BJ (cell line): Measurements from ENCODE around the gene RBM4B. TPM values are rescaled to one million over a fixed set of nuclear protein-coding genes. Genes with fewer than 3 reads are reported as not detected.

Source experiments
- CTCF ChIA-PET: fragments of 350-600 bp; formaldehyde crosslinking; extraction: SDS; loops from one replicate; lab custom pipeline; 2021; ENCODE audit warnings: antibody characterized with exemption, inconsistent platforms; lab: Yijun Ruan, JAX
- POLR2A ChIA-PET: fragments of 300-600 bp; sonication (Branson Sonifier 250); formaldehyde crosslinking; extraction: SDS; loops from one replicate; lab custom pipeline; 2021; ENCODE audit warnings: antibody characterized with exemption; lab: Charles Lee
- DNase-seq: peaks from one replicate; pipeline ENCODE4 v3.0.0-alpha.2; 2011; ENCODE audit warnings: low read depth
- H3K27me3 ChIP-seq: 2 replicates; pipeline ENCODE4 v1.6.0; 2011; ENCODE audit warnings: low read length; ENCODE audit not compliant: control insufficient read depth, insufficient read depth
- H3K36me3 ChIP-seq: 2 replicates; pipeline ENCODE4 v1.5.1; 2011; ENCODE audit warnings: low read length; ENCODE audit not compliant: control insufficient read depth, insufficient read depth
- H3K4me3 ChIP-seq: 2 replicates; pipeline ENCODE4 v1.5.1; 2011; ENCODE audit warnings: low read depth, mild to moderate bottlenecking, control low read depth, low read length
- CTCF ChIP-seq: IDR thresholded peaks from 2 replicates; pipeline ENCODE4 v1.5.1; 2011; ENCODE audit warnings: low read depth, mild to moderate bottlenecking, control low read depth, inconsistent platforms, low read length, moderate library complexity; ENCODE audit not compliant: insufficient read depth
- polyA plus RNA-seq: library from polyadenylated mRNA; depleted of rRNA; stranded (reverse); fragments of >200 nt; gene quantifications from 2 replicates; pipeline ENCODE4 v1.2.3, GENCODE V29; 2011

RBM4B gene
- polyA plus RNA-seq, 1 experiment: 26.7 TPM

GRCh38 chr11:66637557-66638176 is 40.0 kb downstream of the RBM4B start:
- CTCF ChIA-PET: interaction anchor here (0.7 to 2.6 kb wide), 9 partner anchors 8 to 338 kb away, joined by 3 to 9 read pairs (median 3); partner anchors contain the start of genes C11orf86 and RBM4B

GRCh38 chr11:66636411-66636810 is 41.3 kb downstream of the RBM4B start:
- no peak for TF ChIP-seq CTCF
- Histone ChIP-seq H3K27me3 (no peaks in the 10 kb centered on the region), H3K4me3 (no peak overlapping the region), H3K36me3 (peaks cover 8% of the 10 kb centered on the region)
- no peak for DNase-seq
- ChIA-PET CTCF (interaction anchor here (1.0 to 2.6 kb wide), 2 partner anchors 14 to 42 kb away, joined by 3 to 9 read pairs; partner anchors contain the start of gene RBM4B), POLR2A (no interaction called here)

More at GRCh38 chr11:66637557-66638176, 40.0 kb downstream of the RBM4B start:
- POLR2A ChIA-PET: interaction anchor here (0.6 to 1.7 kb wide), 2 partner anchors 20 to 724 kb away, joined by 4 to 8 read pairs; no protein-coding TSS in a partner anchor
- peak overlapping the region; percentile 39 for H3K4me3 ChIP-seq
- peaks cover 8% of the 10 kb centered on the region for H3K36me3 ChIP-seq
- H3K27me3 ChIP-seq: no peaks in the 10 kb centered on the region
- no peak for TF ChIP-seq CTCF
- DNase-seq: no peak

DNA sequence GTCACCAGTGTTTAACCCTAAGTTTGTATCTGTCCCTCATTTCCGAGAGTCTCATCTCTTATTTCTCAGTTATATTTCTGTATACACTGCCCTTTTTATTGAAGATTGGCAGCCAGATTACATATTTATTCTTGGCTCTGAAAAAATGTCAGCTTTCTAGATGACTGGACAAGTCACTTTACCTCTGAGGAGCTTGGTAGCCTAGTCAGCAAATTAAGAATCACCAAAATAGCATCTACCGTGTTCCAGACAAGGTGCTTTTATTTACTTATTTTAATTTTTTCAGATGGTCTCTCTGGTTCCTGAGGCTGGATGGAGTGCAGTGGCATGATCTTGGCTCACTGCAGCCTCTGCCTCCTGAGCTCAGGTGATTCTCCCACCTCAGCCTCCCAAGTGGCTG is 44.7 kb downstream of the RBM4B start:
- no peak for DNase-seq
- ChIA-PET CTCF (interaction anchor here (0.6 kb wide), 1 partner anchor 33 kb away, joined by 3 read pairs; no protein-coding TSS in a partner anchor), POLR2A (no interaction called here)
- no peaks in the 10 kb centered on the region for H3K27me3 ChIP-seq
- H3K4me3 ChIP-seq: no peak overlapping the region
- H3K36me3 ChIP-seq: peaks cover 10% of the 10 kb centered on the region
- TF ChIP-seq CTCF: no peak

DNA sequence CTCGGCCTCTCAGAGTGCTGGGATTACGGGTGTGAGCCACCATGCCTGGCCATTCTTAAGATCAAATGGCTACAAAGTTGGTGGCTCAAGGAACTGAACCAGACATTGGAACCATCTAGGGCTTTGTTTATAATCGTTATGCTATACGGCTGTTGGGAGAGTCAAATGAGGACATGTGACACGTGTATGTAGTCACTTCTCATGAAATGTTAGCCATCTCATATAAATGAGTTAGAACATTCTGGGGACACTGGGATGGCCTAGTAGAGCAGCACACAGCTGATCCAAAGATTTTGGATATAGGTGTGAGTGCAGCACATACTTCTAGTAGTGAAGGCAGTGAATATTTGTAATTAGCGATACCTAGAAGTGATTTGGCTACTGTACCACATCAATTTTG is 45.8 kb downstream of the RBM4B start:
- POLR2A ChIA-PET: no interaction called here
- CTCF ChIA-PET: no interaction called here
- no peak for TF ChIP-seq CTCF
- H3K4me3 ChIP-seq: no peak overlapping the region
- no peaks in the 10 kb centered on the region for H3K27me3 ChIP-seq
- DNase-seq: no peak
- peaks cover 19% of the 10 kb centered on the region for H3K36me3 ChIP-seq

- Histone ChIP-seq H3K27me3 (no peaks in the 10 kb centered on the region), H3K36me3 (peaks cover 36% of the 10 kb centered on the region), H3K4me3 (no peak overlapping the region)
- no peak for TF ChIP-seq CTCF
- no peak for DNase-seq
- ChIA-PET CTCF (interaction anchor here (1.3 kb wide), 1 partner anchor 9 kb away, joined by 3 read pairs; no protein-coding TSS in a partner anchor), POLR2A (no interaction called here)
Measured at GRCh38 chr11:66629356-66629755, 48.3 kb downstream of the RBM4B start.
